CD4-positive, alpha-beta memory T cell (primary cell): Measurements from ENCODE around the gene SMYD3. TPM values are rescaled to one million over a fixed set of nuclear protein-coding genes. Genes with fewer than 3 reads are reported as not detected.
"Not testable (repeated sequence)": the region's sequence is repeated elsewhere in the genome, so short reads cannot be mapped to it uniquely, and the experiment has no call there.

Experiments
- CTCF ChIA-PET: fragments of 350-600 bp; sonication (Branson Sonifier 250); formaldehyde crosslinking; loops from one replicate; lab custom pipeline; 2021; ENCODE audit warnings: inconsistent platforms; ENCODE audit not compliant: partially characterized antibody; lab: Charles Lee
- POLR2A ChIA-PET: fragments of 350-600 bp; sonication (Branson Sonifier 250); formaldehyde crosslinking; loops from one replicate; lab custom pipeline; 2021; ENCODE audit not compliant: partially characterized antibody; lab: Charles Lee
- DNase-seq, 5 donors: peaks; one replicate each; pipeline versions ENCODE4 v3.0.0 to v3.0.0-alpha.2; 2020 to 2022; ENCODE audit warnings: mixed read lengths in 1 of 5
- H3K27ac ChIP-seq: one replicate; pipeline ENCODE4 v1.7.0; 2013; ENCODE audit warnings: low read depth, low read length
- H3K27me3 ChIP-seq: 2 replicates; pipeline ENCODE4 v1.7.0; 2013; ENCODE audit warnings: mild to moderate bottlenecking, low read length, moderate library complexity; ENCODE audit not compliant: insufficient read depth
- H3K36me3 ChIP-seq: 2 replicates; pipeline ENCODE4 v1.7.0; 2013; ENCODE audit warnings: mild to moderate bottlenecking, low read length, moderate library complexity; ENCODE audit not compliant: insufficient read depth
- H3K4me1 ChIP-seq: 2 replicates; pipeline ENCODE4 v1.7.0; 2013; ENCODE audit warnings: mild to moderate bottlenecking, low read length, moderate library complexity; ENCODE audit not compliant: insufficient read depth
- H3K4me3 ChIP-seq, 2 donors: one replicate each; pipeline ENCODE4 v1.7.0; 2013; ENCODE audit warnings: low read length in 2 of 2, mild to moderate bottlenecking in 1 of 2
- H3K9me3 ChIP-seq, 2 donors: one replicate each; pipeline ENCODE4 v1.7.0; 2013; ENCODE audit warnings: low read length in 2 of 2, control low read depth in 1 of 2; ENCODE audit not compliant: control insufficient read depth in 1 of 2
- H3K27ac Mint-ChIP-seq, 7 donors: one replicate each; pipeline ENCODE4 v1.8.0; 2020 to 2021; ENCODE audit warnings: mixed read lengths in 7 of 7, mild to moderate bottlenecking in 6 of 7, inconsistent platforms in 3 of 7, moderate library complexity in 3 of 7
- H3K27me3 Mint-ChIP-seq, 2 donors: one replicate each; pipeline ENCODE4 v1.8.0; 2020 to 2021; ENCODE audit warnings: mixed read lengths in 2 of 2
- H3K36me3 Mint-ChIP-seq, 2 donors: one replicate each; pipeline ENCODE4 v1.8.0; 2020 to 2021; ENCODE audit warnings: mixed read lengths in 2 of 2, inconsistent platforms in 1 of 2, mild to moderate bottlenecking in 1 of 2
- H3K4me1 Mint-ChIP-seq, 4 donors: one replicate each; pipeline ENCODE4 v1.8.0; 2020 to 2021; ENCODE audit warnings: mixed read lengths in 4 of 4, mild to moderate bottlenecking in 1 of 4
- H3K4me3 Mint-ChIP-seq, 8 donors: one replicate each; pipeline ENCODE4 v1.8.0; 2020 to 2021; ENCODE audit warnings: mixed read lengths in 8 of 8, mild to moderate bottlenecking in 7 of 8, moderate library complexity in 6 of 8, inconsistent platforms in 3 of 8
- H3K9me3 Mint-ChIP-seq, 8 donors: one replicate each; pipeline ENCODE4 v1.8.0; 2020 to 2021; ENCODE audit warnings: mixed read lengths in 8 of 8, mild to moderate bottlenecking in 5 of 8, inconsistent platforms in 3 of 8, moderate library complexity in 1 of 8
- intact Hi-C: fragments of 100-400 bp; cut with micrococcal nuclease; formaldehyde crosslinking; loops from one replicate; pipeline ENCODE4 v1.15.1; 2023
- polyA plus RNA-seq, 2 donors: library from polyadenylated mRNA; unstranded; fragments of 300-500 nt; fragmentation: Illumina TruSeq; gene quantifications; one replicate each; pipeline ENCODE4 v1.2.3, GENCODE V29; 2021
- total RNA-seq, 2 experiments: library from RNA; stranded (reverse); gene quantifications; one replicate each; pipeline ENCODE4 v1.2.3, GENCODE V29; 2021

Gene SMYD3
- total and polyA plus RNA-seq, 4 experiments from 2014 or later = 19.5 to 28.9 (median 22.9) TPM

DNA sequence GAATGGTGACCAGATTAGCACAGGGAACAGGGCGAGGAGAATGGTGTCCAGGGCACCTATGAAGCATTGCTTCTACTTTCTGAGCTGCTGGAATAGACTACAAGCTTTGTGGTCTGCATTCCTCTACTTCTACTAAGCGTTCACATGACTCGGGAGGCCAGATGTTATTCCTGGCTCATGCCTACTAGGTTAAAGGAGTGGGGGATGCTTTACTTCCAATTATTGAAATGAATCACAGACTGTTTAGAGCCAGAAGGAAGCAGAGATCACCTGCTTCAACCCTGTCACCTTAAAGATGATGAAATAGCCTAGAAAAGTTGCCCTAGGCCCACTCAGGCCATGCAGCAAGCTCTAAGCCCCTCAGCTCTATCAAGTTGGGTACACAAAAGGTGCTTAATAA, 718.8 kb downstream of the SMYD3 start:
- H3K27me3 ChIP-seq = no peaks in the 10 kb centered on the region
- intact Hi-C loops = no loop called here
- H3K27me3 Mint-ChIP-seq = no peaks in the 10 kb centered on the region
- CTCF ChIA-PET = no interaction called here
- H3K9me3 ChIP-seq = no peaks in the 10 kb centered on the region
- POLR2A ChIA-PET = no interaction called here
- no peak overlapping the region for H3K27ac Mint-ChIP-seq
- no peak for DNase-seq
- no peak overlapping the region for H3K4me3 ChIP-seq
- no peak overlapping the region for H3K27ac ChIP-seq
- no peaks in the 10 kb centered on the region for H3K4me1 Mint-ChIP-seq
- H3K36me3 ChIP-seq = no peaks in the 10 kb centered on the region
- H3K4me3 Mint-ChIP-seq = no peak overlapping the region
- H3K9me3 Mint-ChIP-seq = peaks cover 0 to 2% (median 0%) of the 10 kb centered on the region in 8 donors
- no peaks in the 10 kb centered on the region for H3K4me1 ChIP-seq
- H3K36me3 Mint-ChIP-seq = peaks cover 0 to 14% of the 10 kb centered on the region in 2 donors

- peaks cover 0 to 2% (median 0%) of the 10 kb centered on the region in 8 donors for H3K9me3 Mint-ChIP-seq
- Histone ChIP-seq H3K9me3 (no peaks in the 10 kb centered on the region), H3K27ac (no peak overlapping the region), H3K4me1 (no peaks in the 10 kb centered on the region), H3K36me3 (no peaks in the 10 kb centered on the region), H3K4me3 (no peak overlapping the region), H3K27me3 (no peaks in the 10 kb centered on the region)
- H3K4me1 Mint-ChIP-seq = no peaks in the 10 kb centered on the region
- DNase-seq = no peak
- peaks cover 0 to 14% of the 10 kb centered on the region in 2 donors for H3K36me3 Mint-ChIP-seq
- H3K4me3 Mint-ChIP-seq = no peak overlapping the region
- ChIA-PET CTCF (no interaction called here), POLR2A (interaction anchor here (0.6 kb wide), 1 partner anchor 92 kb away, joined by 5 read pairs; no protein-coding TSS in a partner anchor)
- no peak overlapping the region for H3K27ac Mint-ChIP-seq
- intact Hi-C loops = no loop called here
- H3K27me3 Mint-ChIP-seq = no peaks in the 10 kb centered on the region
These were observed 720.1 kb downstream of the SMYD3 start for GRCh38 chr1:245786948-245787347.

- Mint-ChIP-seq H3K4me3 (no peak overlapping the region), H3K36me3 (peaks cover 0 to 1% of the 10 kb centered on the region in 2 donors), H3K9me3 (peaks cover 0 to 7% (median 2%) of the 10 kb centered on the region in 8 donors), H3K27ac (no peak overlapping the region), H3K4me1 (peaks cover 0 to 1% (median 0%) of the 10 kb centered on the region in 4 donors), H3K27me3 (no peaks in the 10 kb centered on the region)
- Histone ChIP-seq H3K4me3 (no peak overlapping the region), H3K36me3 (no peaks in the 10 kb centered on the region), H3K27ac (no peak overlapping the region), H3K4me1 (no peaks in the 10 kb centered on the region), H3K9me3 (no peaks in the 10 kb centered on the region), H3K27me3 (no peaks in the 10 kb centered on the region)
- POLR2A ChIA-PET = no interaction called here
- DNase-seq = no peak
- CTCF ChIA-PET = no interaction called here
- intact Hi-C loops = no loop called here
These were observed 727.0 kb downstream of the SMYD3 start for GRCh38 chr1:245779797-245780755.

GRCh38 chr1:245777752-245778151, 729.3 kb downstream of the SMYD3 start:
- no peaks in the 10 kb centered on the region for H3K9me3 ChIP-seq
- POLR2A ChIA-PET = no interaction called here
- H3K4me3 Mint-ChIP-seq = no peak overlapping the region
- no peak overlapping the region for H3K27ac ChIP-seq
- peaks cover 0 to 1% (median 0%) of the 10 kb centered on the region in 4 donors for H3K4me1 Mint-ChIP-seq
- no peaks in the 10 kb centered on the region for H3K27me3 ChIP-seq
- H3K4me1 ChIP-seq = no peaks in the 10 kb centered on the region
- no peak overlapping the region for H3K27ac Mint-ChIP-seq
- no peaks in the 10 kb centered on the region for H3K36me3 ChIP-seq
- no peak overlapping the region for H3K4me3 ChIP-seq
- no peak for DNase-seq
- H3K36me3 Mint-ChIP-seq = peaks cover 0 to 1% of the 10 kb centered on the region in 2 donors
- H3K9me3 Mint-ChIP-seq = peaks cover 0 to 7% (median 2%) of the 10 kb centered on the region in 8 donors
- CTCF ChIA-PET = no interaction called here
- H3K27me3 Mint-ChIP-seq = no peaks in the 10 kb centered on the region
- intact Hi-C loops = no loop called here

DNA sequence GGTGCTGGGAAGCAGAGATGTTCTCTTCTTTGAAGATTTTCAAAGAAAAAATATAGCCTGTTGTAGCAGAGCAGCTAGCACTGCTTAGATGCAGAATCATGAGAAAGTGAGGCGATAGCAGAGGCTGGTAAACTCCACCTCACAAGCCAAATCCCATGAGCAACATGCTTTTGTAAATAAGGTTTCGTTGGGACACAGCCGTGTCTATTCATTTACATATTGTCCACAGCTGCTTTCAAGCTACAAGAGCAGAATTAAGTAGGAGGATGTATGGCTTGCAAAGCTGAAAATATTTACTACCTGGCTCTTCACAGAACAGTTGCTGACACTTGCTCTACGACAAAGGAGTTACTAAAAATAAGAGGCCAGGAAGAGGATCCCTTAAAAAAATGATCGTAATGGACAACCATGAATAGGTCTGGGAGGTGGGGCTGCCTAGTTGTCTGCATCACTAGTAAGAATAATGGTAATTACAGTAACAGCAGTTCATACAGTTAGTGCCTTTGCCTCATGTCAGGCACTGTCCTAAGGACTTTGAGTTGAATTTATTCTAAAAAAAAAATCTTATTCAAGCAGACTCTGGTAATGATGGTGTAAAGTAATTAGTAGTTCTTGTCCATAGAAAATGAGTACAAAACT, 730.3 kb downstream of the SMYD3 start:
- intact Hi-C loops = no loop called here
- ChIA-PET CTCF (no interaction called here), POLR2A (no interaction called here)
- Histone ChIP-seq H3K27ac (no peak overlapping the region), H3K9me3 (no peaks in the 10 kb centered on the region), H3K4me3 (no peak overlapping the region), H3K27me3 (no peaks in the 10 kb centered on the region), H3K36me3 (no peaks in the 10 kb centered on the region), H3K4me1 (no peaks in the 10 kb centered on the region)
- Mint-ChIP-seq H3K27me3 (no peaks in the 10 kb centered on the region), H3K4me3 (no peak overlapping the region), H3K4me1 (peaks cover 0 to 1% (median 0%) of the 10 kb centered on the region in 4 donors), H3K36me3 (peaks cover 0 to 1% of the 10 kb centered on the region in 2 donors), H3K27ac (no peak overlapping the region), H3K9me3 (peaks cover 0 to 7% (median under 1%) of the 10 kb centered on the region in 8 donors)
- no peak for DNase-seq

DNA sequence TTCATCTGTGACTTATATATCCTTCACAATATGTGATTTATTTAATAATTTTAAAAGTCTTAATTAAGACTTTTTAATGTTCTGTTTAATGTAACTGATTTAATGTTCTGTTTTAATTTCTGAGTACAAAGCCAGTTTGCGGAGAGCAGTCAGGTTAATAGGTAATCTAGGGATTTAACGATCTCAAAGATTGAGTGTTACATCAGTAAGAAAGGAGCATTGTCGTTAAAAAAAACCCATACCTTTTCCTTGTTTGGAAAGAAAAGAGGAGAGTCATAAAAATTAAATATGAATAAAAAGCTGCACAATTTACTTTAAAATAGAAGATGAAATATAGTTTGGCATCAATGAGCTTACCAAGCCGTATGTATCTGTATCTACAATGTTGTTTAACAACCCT, 730.9 kb downstream of the SMYD3 start:
- intact Hi-C loops = no loop called here
- Histone ChIP-seq H3K27ac (no peak overlapping the region), H3K27me3 (no peaks in the 10 kb centered on the region), H3K4me1 (no peaks in the 10 kb centered on the region), H3K9me3 (no peaks in the 10 kb centered on the region), H3K36me3 (no peaks in the 10 kb centered on the region), H3K4me3 (no peak overlapping the region)
- Mint-ChIP-seq H3K27me3 (no peaks in the 10 kb centered on the region), H3K4me1 (peaks cover 0 to 1% (median 0%) of the 10 kb centered on the region in 4 donors), H3K9me3 (peaks cover 0 to 7% (median under 1%) of the 10 kb centered on the region in 8 donors), H3K27ac (no peak overlapping the region), H3K36me3 (peaks cover 0 to 1% of the 10 kb centered on the region in 2 donors), H3K4me3 (no peak overlapping the region)
- DNase-seq = no peak
- CTCF ChIA-PET = no interaction called here
- POLR2A ChIA-PET = no interaction called here

- H3K36me3 Mint-ChIP-seq, H3K4me3 ChIP-seq, H3K27me3 Mint-ChIP-seq, intact Hi-C loops, H3K4me1 Mint-ChIP-seq, H3K4me3 Mint-ChIP-seq, H3K4me1 ChIP-seq, H3K27ac ChIP-seq, H3K36me3 ChIP-seq, H3K27ac Mint-ChIP-seq, CTCF ChIA-PET, POLR2A ChIA-PET, DNase-seq, H3K27me3 ChIP-seq, H3K9me3 Mint-ChIP-seq, H3K9me3 ChIP-seq: not testable (repeated sequence)
These were observed 732.1 kb downstream of the SMYD3 start for GRCh38 chr1:245774931-245775330.
